ENCODE data around the gene FAM163A. TPM values are rescaled to one million over a fixed set of nuclear protein-coding genes. Genes with fewer than 3 reads are reported as not detected.

FAM163A gene
- total RNA-seq, 1 experiment from 2014 or later = not detected

GRCh38 chr1:179857009-179857408 lies 113.9 kb downstream of the FAM163A start:
- Histone ChIP-seq H3K9ac (ENCODE audit: low read length) (no peak overlapping the region), H3K79me2 (ENCODE audit: insufficient read depth, low read length) (peaks cover 24% of the 10 kb centered on the region), H3K9me3 (ENCODE audit: control insufficient read depth in 1 of 2, insufficient read depth in 1 of 2, low read depth in 1 of 2, low read length in 2 of 2) (no peaks in the 10 kb centered on the region), H3K9me2 (ENCODE audit: insufficient read depth) (no peaks in the 10 kb centered on the region), H3K4me1 (ENCODE audit: control insufficient read depth in 1 of 2, insufficient read depth in 2 of 2, low read length in 2 of 2) (peaks cover 0 to 7% of the 10 kb centered on the region in 2 experiments; a peak in 2 of 4 replicates), H2AFZ (ENCODE audit: low read depth, low read length, poor library complexity, severe bottlenecking) (no peak overlapping the region), H3K4me2 (ENCODE audit: low read length) (no peak overlapping the region), H3K36me3 (ENCODE audit: control insufficient read depth in 1 of 2, insufficient read depth in 2 of 2, low read length in 2 of 2) (peaks cover 7 to 15% of the 10 kb centered on the region in 2 experiments; a peak in 3 of 4 replicates), H3K4me3 (replicated peaks in 1 of 2; ENCODE audit: low read depth in 1 of 2, low read length in 2 of 2) (no peak overlapping the region), H4K20me1 (ENCODE audit: insufficient read depth) (peaks cover 6% of the 10 kb centered on the region; the same call in 1 of the 2 replicates), H3K27me3 (ENCODE audit: insufficient read depth, low read length) (no peaks in the 10 kb centered on the region), H3K27ac (ENCODE audit: low read depth, low read length) (no peak overlapping the region)
- TF ChIP-seq CBX3 (IDR thresholded peaks at IDR 0.05; ENCODE audit: low read depth) (no peak), ZBTB33 (IDR thresholded peaks at IDR 0.05; ENCODE audit: extremely low read depth, insufficient replicate concordance, low read length) (no peak), ZFX (IDR thresholded peaks at IDR 0.05) (no peak), YY1 (IDR thresholded peaks at IDR 0.05; ENCODE audit: extremely low read depth, insufficient replicate concordance, low read depth, low read length) (no peak), SRF (IDR thresholded peaks at IDR 0.05; ENCODE audit: low read depth) (no peak), SIN3A (IDR thresholded peaks at IDR 0.05; ENCODE audit: low read depth) (no peak), CTCF (IDR thresholded peaks at IDR 0.05 in 2 of 3, conservative IDR thresholded peaks at IDR 0.05 in 1 of 3; ENCODE audit: borderline replicate concordance in 1 of 3, insufficient read depth in 1 of 3, low read depth in 2 of 3, low read length in 2 of 3) (no peak), ZNF274 (IDR thresholded peaks at IDR 0.05; ENCODE audit: low read depth, low read length) (no peak), MAX (IDR thresholded peaks at IDR 0.05) (no peak), SP1 (IDR thresholded peaks at IDR 0.05; ENCODE audit: low read depth) (no peak), FOSL1 (IDR thresholded peaks at IDR 0.05; ENCODE audit: low read depth) (no peak), JUND (IDR thresholded peaks at IDR 0.05) (no peak), ELF1 (IDR thresholded peaks at IDR 0.05; ENCODE audit: borderline replicate concordance, low read depth) (no peak)
- TF ChIP-seq, protein P1, sequence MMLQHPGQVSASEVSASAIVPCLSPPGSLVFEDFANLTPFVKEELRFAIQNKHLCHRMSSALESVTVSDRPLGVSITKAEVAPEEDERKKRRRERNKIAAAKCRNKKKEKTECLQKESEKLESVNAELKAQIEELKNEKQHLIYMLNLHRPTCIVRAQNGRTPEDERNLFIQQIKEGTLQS (IDR thresholded peaks at IDR 0.05) = no peak
- intact Hi-C loops (cut with micrococcal nuclease) = no loop called here
- CTCF ChIA-PET = no interaction called here
- no TSS peak for BruUV-seq (replicated peaks)
- POLR2A ChIA-PET = no interaction called here
- DNase-seq (ENCODE audit: low read depth, low spot score) (no peak), ATAC-seq (no peak)
- RAD21 ChIA-PET (ENCODE audit: low non-redundant PET in 1 of 2, low total read pairs in 2 of 2, uncharacterized antibody in 2 of 2, unreplicated experiment in 2 of 2) = no interaction called here
